Panc1 (cell line): ENCODE data around the gene EIPR1. TPM values are rescaled to one million over a fixed set of nuclear protein-coding genes. Genes with fewer than 3 reads are reported as not detected.
A peak's percentile ranks its signal among the peaks of the same experiment; 100 is the strongest.

Experiments used
- ATAC-seq: fragments of 200-7000 bp; cut with Tn5 transposase; 2 replicates; pipeline ENCODE4 v1.9.1; 2020; ENCODE audit warnings: mild to moderate bottlenecking, moderate library complexity
- BruUV-seq: library from RNA; stranded (reverse); fragments of 400-500 nt; replicated peaks from 2 replicates; lab custom pipeline; 2021; lab: Mats Ljungman, UMichigan
- CTCF ChIA-PET: fragments of 300-600 bp; sonication (Branson Sonifier 250); formaldehyde crosslinking; loops from one replicate; lab custom pipeline; 2022; ENCODE audit warnings: antibody characterized with exemption; lab: Charles Lee
- POLR2A ChIA-PET: fragments of 300-600 bp; sonication (Branson Sonifier 250); formaldehyde crosslinking; loops from one replicate; lab custom pipeline; 2022; ENCODE audit warnings: antibody characterized with exemption; lab: Charles Lee
- DNase-seq: peaks from one replicate; pipeline ENCODE4 v3.0.0-alpha.2; 2010; ENCODE audit warnings: low read depth, low spot score
- H3K27ac ChIP-seq: 2 replicates; pipeline ENCODE4 v1.5.1; 2011; ENCODE audit warnings: mild to moderate bottlenecking, low read length, inconsistent platforms
- H3K27me3 ChIP-seq: fragments of 200-500 bp; sonication (Bioruptor generic); 2 replicates; pipeline ENCODE4 v1.6.0; 2014; ENCODE audit warnings: low read length, inconsistent platforms; ENCODE audit not compliant: control insufficient read depth, insufficient read depth
- H3K36me3 ChIP-seq: fragments of 200-500 bp; sonication (Bioruptor generic); 2 replicates; pipeline ENCODE4 v1.5.1; 2014; ENCODE audit warnings: inconsistent platforms, mild to moderate bottlenecking, low read length, moderate library complexity; ENCODE audit not compliant: control insufficient read depth, insufficient read depth
- H3K4me1 ChIP-seq: 2 replicates; pipeline ENCODE4 v1.5.1; 2011; ENCODE audit warnings: inconsistent platforms, mild to moderate bottlenecking, low read length, moderate library complexity; ENCODE audit not compliant: control insufficient read depth, insufficient read depth
- H3K4me3 ChIP-seq, 2 experiments: 2 replicates each; pipeline ENCODE4 v1.5.1; 2011 to 2012; ENCODE audit warnings: low read depth in 2 of 2, low read length in 2 of 2, mild to moderate bottlenecking in 2 of 2, inconsistent platforms in 1 of 2, moderate library complexity in 1 of 2
- H3K9me3 ChIP-seq: fragments of 200-500 bp; sonication (Bioruptor generic); 2 replicates; pipeline ENCODE4 v1.5.1; 2014; ENCODE audit warnings: low read depth, mild to moderate bottlenecking, inconsistent platforms, low read length, moderate library complexity; ENCODE audit not compliant: control insufficient read depth, insufficient read depth
- POLR2AphosphoS5 ChIP-seq: IDR thresholded peaks from 2 replicates; pipeline ENCODE4 v1.6.1; 2012; ENCODE audit warnings: mild to moderate bottlenecking, low read depth, low read length, moderate library complexity
- SIN3A ChIP-seq: IDR thresholded peaks from 2 replicates; pipeline ENCODE4 v1.6.1; 2012; ENCODE audit warnings: low read depth, mild to moderate bottlenecking, low read length, moderate library complexity, borderline replicate concordance; ENCODE audit not compliant: insufficient read depth
- TCF7L2 ChIP-seq: IDR thresholded peaks from 2 replicates; pipeline ENCODE4 v1.6.1; 2011; ENCODE audit warnings: mild to moderate bottlenecking, low read depth, low read length, inconsistent platforms
- in situ Hi-C: cut with HindIII; loops from 2 replicates; pipeline ENCODE4 v1.10.0; 2016; ENCODE audit warnings: low sequenced_read_pairs, low pct_unique_long_range_greater_than_20kb
- intact Hi-C: fragments of 100-400 bp; cut with micrococcal nuclease; formaldehyde crosslinking; loops from one replicate; pipeline ENCODE4 v1.10.0; 2022; ENCODE audit not compliant: unreplicated experiment
- total RNA-seq: library from RNA; stranded (reverse); gene quantifications from one replicate; pipeline ENCODE4 v1.2.1, GENCODE V29; 2021; ENCODE audit not compliant: unreplicated experiment
- TF ChIP-seq, protein P1 (sequence below): fragments of 450-650 bp; IDR thresholded peaks from 2 replicates; pipeline ENCODE4 v1.5.1; 2017; ENCODE audit warnings: mild to moderate bottlenecking
- TF ChIP-seq, protein P2 (sequence below), 2 experiments: IDR thresholded peaks; 2 replicates each; pipeline ENCODE4 v1.6.1; 2011 to 2012; ENCODE audit warnings: low read depth in 2 of 2, control low read depth in 1 of 2, low read length in 1 of 2, mild to moderate bottlenecking in 1 of 2, moderate library complexity in 1 of 2; ENCODE audit not compliant: insufficient read depth in 1 of 2

Gene EIPR1
- total RNA-seq, 1 experiment from 2014 or later: 26.7 TPM

DNA sequence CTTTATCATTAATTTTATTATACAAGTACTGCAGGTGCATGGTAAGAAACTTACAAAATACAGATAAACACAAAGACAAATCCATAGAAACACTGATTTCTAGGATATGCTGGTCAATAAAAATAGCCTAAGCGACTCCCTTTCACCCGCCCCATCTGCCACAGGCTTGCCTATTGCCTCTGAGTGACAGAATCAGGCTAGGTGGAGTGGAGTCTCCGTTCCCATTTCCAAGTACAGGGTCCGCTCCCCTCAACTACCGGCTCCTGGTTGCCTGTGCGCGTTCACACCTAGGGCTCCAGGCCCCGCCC is 1.7 kb upstream of the EIPR1 start:
- in situ Hi-C loops: no loop called here
- TF ChIP-seq, protein P1, sequence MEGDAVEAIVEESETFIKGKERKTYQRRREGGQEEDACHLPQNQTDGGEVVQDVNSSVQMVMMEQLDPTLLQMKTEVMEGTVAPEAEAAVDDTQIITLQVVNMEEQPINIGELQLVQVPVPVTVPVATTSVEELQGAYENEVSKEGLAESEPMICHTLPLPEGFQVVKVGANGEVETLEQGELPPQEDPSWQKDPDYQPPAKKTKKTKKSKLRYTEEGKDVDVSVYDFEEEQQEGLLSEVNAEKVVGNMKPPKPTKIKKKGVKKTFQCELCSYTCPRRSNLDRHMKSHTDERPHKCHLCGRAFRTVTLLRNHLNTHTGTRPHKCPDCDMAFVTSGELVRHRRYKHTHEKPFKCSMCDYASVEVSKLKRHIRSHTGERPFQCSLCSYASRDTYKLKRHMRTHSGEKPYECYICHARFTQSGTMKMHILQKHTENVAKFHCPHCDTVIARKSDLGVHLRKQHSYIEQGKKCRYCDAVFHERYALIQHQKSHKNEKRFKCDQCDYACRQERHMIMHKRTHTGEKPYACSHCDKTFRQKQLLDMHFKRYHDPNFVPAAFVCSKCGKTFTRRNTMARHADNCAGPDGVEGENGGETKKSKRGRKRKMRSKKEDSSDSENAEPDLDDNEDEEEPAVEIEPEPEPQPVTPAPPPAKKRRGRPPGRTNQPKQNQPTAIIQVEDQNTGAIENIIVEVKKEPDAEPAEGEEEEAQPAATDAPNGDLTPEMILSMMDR: no peak
- no peak; the same call in 1 of the 2 replicates for TF ChIP-seq POLR2AphosphoS5
- TF ChIP-seq SIN3A: no peak
- TF ChIP-seq, protein P2, sequence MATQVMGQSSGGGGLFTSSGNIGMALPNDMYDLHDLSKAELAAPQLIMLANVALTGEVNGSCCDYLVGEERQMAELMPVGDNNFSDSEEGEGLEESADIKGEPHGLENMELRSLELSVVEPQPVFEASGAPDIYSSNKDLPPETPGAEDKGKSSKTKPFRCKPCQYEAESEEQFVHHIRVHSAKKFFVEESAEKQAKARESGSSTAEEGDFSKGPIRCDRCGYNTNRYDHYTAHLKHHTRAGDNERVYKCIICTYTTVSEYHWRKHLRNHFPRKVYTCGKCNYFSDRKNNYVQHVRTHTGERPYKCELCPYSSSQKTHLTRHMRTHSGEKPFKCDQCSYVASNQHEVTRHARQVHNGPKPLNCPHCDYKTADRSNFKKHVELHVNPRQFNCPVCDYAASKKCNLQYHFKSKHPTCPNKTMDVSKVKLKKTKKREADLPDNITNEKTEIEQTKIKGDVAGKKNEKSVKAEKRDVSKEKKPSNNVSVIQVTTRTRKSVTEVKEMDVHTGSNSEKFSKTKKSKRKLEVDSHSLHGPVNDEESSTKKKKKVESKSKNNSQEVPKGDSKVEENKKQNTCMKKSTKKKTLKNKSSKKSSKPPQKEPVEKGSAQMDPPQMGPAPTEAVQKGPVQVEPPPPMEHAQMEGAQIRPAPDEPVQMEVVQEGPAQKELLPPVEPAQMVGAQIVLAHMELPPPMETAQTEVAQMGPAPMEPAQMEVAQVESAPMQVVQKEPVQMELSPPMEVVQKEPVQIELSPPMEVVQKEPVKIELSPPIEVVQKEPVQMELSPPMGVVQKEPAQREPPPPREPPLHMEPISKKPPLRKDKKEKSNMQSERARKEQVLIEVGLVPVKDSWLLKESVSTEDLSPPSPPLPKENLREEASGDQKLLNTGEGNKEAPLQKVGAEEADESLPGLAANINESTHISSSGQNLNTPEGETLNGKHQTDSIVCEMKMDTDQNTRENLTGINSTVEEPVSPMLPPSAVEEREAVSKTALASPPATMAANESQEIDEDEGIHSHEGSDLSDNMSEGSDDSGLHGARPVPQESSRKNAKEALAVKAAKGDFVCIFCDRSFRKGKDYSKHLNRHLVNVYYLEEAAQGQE (IDR thresholded peaks at IDR 0.05; ENCODE audit: insufficient read depth in 1 of 2, low read depth in 2 of 2, low read length in 1 of 2): no peak
- no peak for TF ChIP-seq TCF7L2
- peak overlapping the region; percentile 98 for H3K27ac ChIP-seq
- H3K4me1 ChIP-seq: peaks cover 18% of the 10 kb centered on the region
- DNase-seq (no peak), ATAC-seq (no peak)
- POLR2A ChIA-PET: interaction anchor here (0.6 kb wide), 1 partner anchor 178 kb away, joined by 3 read pairs; no protein-coding TSS in a partner anchor
- no peaks in the 10 kb centered on the region for H3K9me3 ChIP-seq
- no peaks in the 10 kb centered on the region for H3K27me3 ChIP-seq
- CTCF ChIA-PET: interaction anchor here (0.7 kb wide), 1 partner anchor 1526 kb away, joined by 3 read pairs; no protein-coding TSS in a partner anchor
- peaks cover 17% of the 10 kb centered on the region for H3K36me3 ChIP-seq
- H3K4me3 ChIP-seq: peak overlapping the region; percentile 69 to 97
- BruUV-seq: no TSS peak
- intact Hi-C loops: no loop called here

DNA sequence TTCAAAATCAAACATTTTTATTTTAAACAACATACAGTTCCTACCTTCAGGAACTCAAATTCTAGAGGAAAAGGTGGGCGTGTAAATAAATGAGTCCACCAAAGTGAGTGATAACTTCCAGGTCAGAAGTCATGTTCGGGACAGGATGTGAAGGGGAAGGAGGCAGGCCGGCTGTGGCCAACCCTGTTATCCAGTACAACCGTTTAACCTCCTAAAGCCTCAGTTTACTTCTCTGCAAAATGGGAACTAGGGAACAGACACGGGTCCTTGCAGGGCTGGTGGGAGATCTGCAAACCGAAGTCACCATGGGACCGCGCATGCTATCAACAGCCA is 373 bp downstream of the EIPR1 start:
- peak overlapping the region; percentile 69 to 98 for H3K4me3 ChIP-seq
- BruUV-seq: TSS peak; percentile 80
- no peaks in the 10 kb centered on the region for H3K27me3 ChIP-seq
- TF ChIP-seq, protein P1: no peak
- TF ChIP-seq POLR2AphosphoS5 (no peak), SIN3A (no peak), TCF7L2 (no peak)
- TF ChIP-seq, protein P2 (IDR thresholded peaks at IDR 0.05; ENCODE audit: insufficient read depth in 1 of 2, low read depth in 2 of 2, low read length in 1 of 2): no peak
- H3K4me1 ChIP-seq: peaks cover 18% of the 10 kb centered on the region
- intact Hi-C loops (no loop called here), in situ Hi-C loops (no loop called here)
- peaks cover 17% of the 10 kb centered on the region for H3K36me3 ChIP-seq
- DNase-seq (no peak), ATAC-seq (peak; percentile 47)
- peak overlapping the region; percentile 98 for H3K27ac ChIP-seq
- POLR2A ChIA-PET: no interaction called here
- no peaks in the 10 kb centered on the region for H3K9me3 ChIP-seq
- CTCF ChIA-PET: no interaction called here
